ENCODE data around the gene VPS54. TPM values are rescaled to one million over a fixed set of nuclear protein-coding genes. Genes with fewer than 3 reads are reported as not detected.

The VPS54 gene
- total RNA-seq, 1 experiment from 2014 or later = 14.6 TPM

GRCh38 chr2:63847571-63847970 lies 171.7 kb downstream of the VPS54 start (continued):
- TF ChIP-seq AFF4 (CRISPR knock-in tag; IDR thresholded peaks at IDR 0.05; ENCODE audit: borderline replicate concordance) = peak; percentile 50; the same call in 1 of the 2 replicates

- POLR2A ChIA-PET = no interaction called here
- Mint-ChIP-seq H3K36me3 (peaks cover 49% of the 10 kb centered on the region), H3K4me1 (peaks cover 70% of the 10 kb centered on the region), H3K9me3 (no peaks in the 10 kb centered on the region), H3K27me3 (ENCODE audit: low read depth) (no peaks in the 10 kb centered on the region), H3K27ac (peak overlapping the region; percentile 100), H3K4me3 (peak overlapping the region; percentile 100)
- CTCF ChIA-PET = interaction anchor here (0.6 to 1.5 kb wide), 3 partner anchors 9 to 147 kb away, joined by 3 to 8 read pairs (median 4); no protein-coding TSS in a partner anchor
- DNase-seq (ENCODE audit: low spot score) = no peak
- ATAC-seq = no peak
- TF ChIP-seq ZNF121 (CRISPR knock-in tag; IDR thresholded peaks at IDR 0.05) (no peak), ZNF232 (CRISPR knock-in tag; IDR thresholded peaks at IDR 0.05) (no peak), OVOL2 (CRISPR knock-in tag; IDR thresholded peaks at IDR 0.05; ENCODE audit: borderline replicate concordance) (no peak), PRDM15 (CRISPR knock-in tag; IDR thresholded peaks at IDR 0.05) (no peak), IRF2 (CRISPR knock-in tag; IDR thresholded peaks at IDR 0.05; ENCODE audit: borderline replicate concordance, low read depth) (no peak), ZBTB43 (CRISPR knock-in tag; IDR thresholded peaks at IDR 0.05) (no peak), CREM (CRISPR knock-in tag; IDR thresholded peaks at IDR 0.05) (no peak), AFF4 (CRISPR knock-in tag; IDR thresholded peaks at IDR 0.05; ENCODE audit: borderline replicate concordance) (no peak), IRF1 (CRISPR knock-in tag; IDR thresholded peaks at IDR 0.05) (no peak), ZNF396 (CRISPR knock-in tag; IDR thresholded peaks at IDR 0.05; ENCODE audit: borderline replicate concordance) (no peak), MAX (CRISPR knock-in tag; IDR thresholded peaks at IDR 0.05) (no peak), MXD4 (CRISPR knock-in tag; IDR thresholded peaks at IDR 0.05; ENCODE audit: borderline replicate concordance) (no peak), E2F4 (CRISPR knock-in tag; IDR thresholded peaks at IDR 0.05; ENCODE audit: borderline replicate concordance, low read depth) (no peak), SMAD3 (CRISPR knock-in tag; IDR thresholded peaks at IDR 0.05; ENCODE audit: borderline replicate concordance) (no peak), NR3C1 (CRISPR knock-in tag; conservative IDR thresholded peaks at IDR 0.05; ENCODE audit: low read depth) (no peak)
Observed at GRCh38 chr2:63846487-63846886, 172.7 kb downstream of the VPS54 start.

Data from WTC11 (cell line).